ENCODE results near the gene MIF.

Gene MIF

DNA sequence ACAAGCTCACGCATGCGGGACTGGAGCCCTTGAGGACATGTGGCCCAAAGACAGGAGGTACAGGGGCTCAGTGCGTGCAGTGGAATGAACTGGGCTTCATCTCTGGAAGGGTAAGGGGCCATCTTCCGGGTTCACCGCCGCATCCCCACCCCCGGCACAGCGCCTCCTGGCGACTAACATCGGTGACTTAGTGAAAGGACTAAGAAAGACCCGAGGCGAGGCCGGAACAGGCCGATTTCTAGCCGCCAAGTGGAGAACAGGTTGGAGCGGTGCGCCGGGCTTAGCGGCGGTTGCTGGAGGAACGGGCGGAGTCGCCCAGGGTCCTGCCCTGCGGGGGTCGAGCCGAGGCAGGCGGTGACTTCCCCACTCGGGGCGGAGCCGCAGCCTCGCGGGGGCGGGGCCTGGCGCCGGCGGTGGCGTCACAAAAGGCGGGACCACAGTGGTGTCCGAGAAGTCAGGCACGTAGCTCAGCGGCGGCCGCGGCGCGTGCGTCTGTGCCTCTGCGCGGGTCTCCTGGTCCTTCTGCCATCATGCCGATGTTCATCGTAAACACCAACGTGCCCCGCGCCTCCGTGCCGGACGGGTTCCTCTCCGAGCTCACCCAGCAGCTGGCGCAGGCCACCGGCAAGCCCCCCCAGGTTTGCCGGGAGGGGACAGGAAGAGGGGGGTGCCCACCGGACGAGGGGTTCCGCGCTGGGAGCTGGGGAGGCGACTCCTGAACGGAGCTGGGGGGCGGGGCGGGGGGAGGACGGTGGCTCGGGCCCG lies at the start of gene MIF:
Gene MIF, plus strand, starts transcription at position 439 of the 765 bp plus-strand sequence. Its CDS starts 92 bp downstream, at position 531.
- no peaks in the 10 kb centered on the region for H3K27me3 ChIP-seq (ENCODE audit: low read depth, low read length)
- peaks cover 5 to 11% of the 10 kb centered on the region in 2 donors for H3K4me1 ChIP-seq (ENCODE audit: control insufficient read depth in 1 of 2, insufficient read depth in 2 of 2, low read length in 2 of 2)
- peak within 1 kb of the TSS; percentile 93 for H3K27ac ChIP-seq (ENCODE audit: low read length)
- peak within 1 kb of the TSS; percentile 67 to 78 for H3K4me3 ChIP-seq (ENCODE audit: low read depth in 1 of 2, low read length in 2 of 2)
- H3K9me3 ChIP-seq (ENCODE audit: control insufficient read depth in 1 of 2, low read length in 2 of 2), result no peaks in the 10 kb centered on the region
- peaks cover 5 to 13% of the 10 kb centered on the region in 2 donors for H3K36me3 ChIP-seq (ENCODE audit: control insufficient read depth in 1 of 2, insufficient read depth in 2 of 2, low read length in 2 of 2)

DNA sequence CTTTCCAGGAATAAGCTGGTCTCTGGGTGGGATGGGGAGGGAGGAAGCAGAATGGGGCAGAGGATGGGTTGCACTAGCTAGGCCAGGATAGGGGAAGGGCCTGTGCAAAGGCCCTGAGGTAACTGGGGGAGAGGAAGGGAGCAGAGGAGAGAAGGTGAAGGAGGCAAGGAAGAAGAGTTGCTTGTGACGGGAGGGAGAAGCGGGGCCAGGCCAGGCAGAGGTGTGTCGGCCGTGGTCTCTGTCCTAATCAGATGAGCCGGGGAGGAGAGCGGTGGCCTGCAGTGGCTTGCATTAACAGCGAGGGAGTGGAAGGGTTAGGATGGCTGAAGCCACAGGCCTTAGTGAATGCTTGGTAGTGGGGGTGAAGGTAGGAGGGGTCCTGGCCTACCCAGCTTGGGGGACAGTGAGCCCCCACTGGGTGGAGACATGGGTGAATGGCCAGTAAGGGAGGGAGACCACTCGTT lies 49.4 kb upstream of the MIF start:
- no peak overlapping the region for H3K27ac ChIP-seq (ENCODE audit: low read length)
- peaks cover 0 to 11% of the 10 kb centered on the region in 2 donors for H3K4me1 ChIP-seq (ENCODE audit: control insufficient read depth in 1 of 2, insufficient read depth in 2 of 2, low read length in 2 of 2)
- H3K36me3 ChIP-seq (ENCODE audit: control insufficient read depth in 1 of 2, insufficient read depth in 2 of 2, low read length in 2 of 2), result no peaks in the 10 kb centered on the region
- H3K4me3 ChIP-seq (ENCODE audit: low read depth in 1 of 2, low read length in 2 of 2), result no peak overlapping the region
- H3K9me3 ChIP-seq (ENCODE audit: control insufficient read depth in 1 of 2, low read length in 2 of 2), result no peaks in the 10 kb centered on the region
- H3K27me3 ChIP-seq (ENCODE audit: low read depth, low read length), result no peaks in the 10 kb centered on the region

DNA sequence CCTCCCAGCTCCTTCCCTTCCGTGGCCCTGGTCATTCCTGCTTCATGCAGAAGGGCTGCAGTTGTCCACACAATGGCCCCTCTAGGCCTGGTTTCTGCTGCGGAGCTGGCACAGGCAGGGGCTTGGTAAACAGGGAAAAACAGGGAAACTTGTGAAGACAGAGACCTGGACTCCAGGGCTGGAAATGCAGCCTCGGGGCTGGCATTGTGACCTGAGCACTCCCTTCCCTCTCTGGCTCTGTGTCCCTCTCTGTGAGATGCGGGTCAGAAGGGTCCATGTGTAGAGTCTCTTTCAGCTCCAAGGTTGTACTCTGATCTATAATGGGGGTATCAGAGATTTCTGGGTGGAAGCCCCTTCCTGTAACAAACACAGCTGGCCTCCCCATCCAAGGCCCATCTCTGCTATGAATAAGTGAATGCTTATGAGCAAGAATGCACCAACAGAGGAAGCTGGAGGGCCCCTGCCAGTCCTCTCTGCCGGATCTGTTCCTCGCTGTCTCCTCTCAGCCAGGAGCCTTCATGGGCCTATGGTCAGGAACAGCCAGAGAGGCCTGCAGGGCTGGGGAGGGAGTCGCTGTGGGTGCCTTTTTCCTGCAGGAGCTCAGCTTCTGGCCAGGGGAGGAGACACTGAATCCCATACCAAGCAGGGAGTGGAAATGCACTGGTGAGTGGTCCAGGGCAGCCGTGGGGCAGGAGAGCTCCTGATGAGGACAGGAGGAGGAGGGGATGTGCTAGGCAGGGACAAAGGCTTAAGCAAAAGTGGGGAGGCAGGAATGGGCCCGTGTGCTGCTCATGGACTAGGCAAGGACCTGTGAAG lies 48.7 kb upstream of the MIF start:
- Histone ChIP-seq H3K27ac (ENCODE audit: low read length) (no peak overlapping the region), H3K27me3 (ENCODE audit: low read depth, low read length) (no peaks in the 10 kb centered on the region), H3K4me1 (ENCODE audit: control insufficient read depth in 1 of 2, insufficient read depth in 2 of 2, low read length in 2 of 2) (peaks cover 0 to 10% of the 10 kb centered on the region in 2 donors), H3K36me3 (ENCODE audit: control insufficient read depth in 1 of 2, insufficient read depth in 2 of 2, low read length in 2 of 2) (no peaks in the 10 kb centered on the region), H3K4me3 (ENCODE audit: low read depth in 1 of 2, low read length in 2 of 2) (no peak overlapping the region), H3K9me3 (ENCODE audit: control insufficient read depth in 1 of 2, low read length in 2 of 2) (no peaks in the 10 kb centered on the region)

- Histone ChIP-seq H3K36me3 (ENCODE audit: control insufficient read depth in 1 of 2, insufficient read depth in 2 of 2, low read length in 2 of 2) (no peaks in the 10 kb centered on the region), H3K9me3 (ENCODE audit: control insufficient read depth in 1 of 2, low read length in 2 of 2) (no peaks in the 10 kb centered on the region), H3K4me1 (ENCODE audit: control insufficient read depth in 1 of 2, insufficient read depth in 2 of 2, low read length in 2 of 2) (peaks cover 0 to 10% of the 10 kb centered on the region in 2 donors), H3K4me3 (ENCODE audit: low read depth in 1 of 2, low read length in 2 of 2) (no peak overlapping the region), H3K27me3 (ENCODE audit: low read depth, low read length) (no peaks in the 10 kb centered on the region), H3K27ac (ENCODE audit: low read length) (no peak overlapping the region)
These were observed 48.1 kb upstream of the MIF start for GRCh38 chr22:23846081-23846469.

DNA sequence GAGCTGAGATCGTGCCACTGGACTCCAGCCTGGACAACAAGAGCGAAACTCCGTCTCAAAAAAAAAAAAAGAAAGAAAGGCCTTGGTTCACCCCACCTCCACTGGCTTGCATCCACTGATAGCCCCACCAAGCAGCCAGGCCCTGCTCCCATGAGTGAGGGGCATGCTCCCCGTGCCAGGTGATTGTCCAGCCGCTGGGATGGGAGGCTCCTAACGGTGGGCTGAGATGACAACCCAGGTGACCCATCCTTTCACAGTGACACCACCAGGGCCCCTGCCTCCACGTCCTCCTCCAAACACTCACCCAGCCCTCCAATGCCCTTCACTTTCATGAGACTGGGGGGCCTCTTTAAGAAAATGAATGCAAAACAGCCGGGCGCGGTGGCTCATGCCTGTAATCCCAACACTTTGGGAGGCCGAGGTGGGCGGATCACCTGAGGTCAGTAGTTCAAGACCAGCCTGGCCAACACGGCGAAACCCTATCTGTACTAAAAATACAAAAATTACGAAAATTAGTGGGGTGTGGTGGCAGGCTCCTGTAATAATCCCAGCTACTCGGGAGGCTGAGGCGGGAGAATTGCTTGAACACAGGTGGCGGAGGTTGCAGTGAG lies 46.8 kb upstream of the MIF start:
- no peaks in the 10 kb centered on the region for H3K36me3 ChIP-seq (ENCODE audit: control insufficient read depth in 1 of 2, insufficient read depth in 2 of 2, low read length in 2 of 2)
- H3K27me3 ChIP-seq (ENCODE audit: low read depth, low read length), result no peaks in the 10 kb centered on the region
- no peak overlapping the region for H3K4me3 ChIP-seq (ENCODE audit: low read depth in 1 of 2, low read length in 2 of 2)
- H3K27ac ChIP-seq (ENCODE audit: low read length), result no peak overlapping the region
- peaks cover 0 to 10% of the 10 kb centered on the region in 2 donors for H3K4me1 ChIP-seq (ENCODE audit: control insufficient read depth in 1 of 2, insufficient read depth in 2 of 2, low read length in 2 of 2)
- no peaks in the 10 kb centered on the region for H3K9me3 ChIP-seq (ENCODE audit: control insufficient read depth in 1 of 2, low read length in 2 of 2)

GRCh38 chr22:23847991-23848864 lies 46.0 kb upstream of the MIF start:
- no peak overlapping the region for H3K27ac ChIP-seq (ENCODE audit: low read length)
- peaks cover 0 to 10% of the 10 kb centered on the region in 2 donors for H3K4me1 ChIP-seq (ENCODE audit: control insufficient read depth in 1 of 2, insufficient read depth in 2 of 2, low read length in 2 of 2)
- no peaks in the 10 kb centered on the region for H3K36me3 ChIP-seq (ENCODE audit: control insufficient read depth in 1 of 2, insufficient read depth in 2 of 2, low read length in 2 of 2)
- no peaks in the 10 kb centered on the region for H3K27me3 ChIP-seq (ENCODE audit: low read depth, low read length)
- H3K4me3 ChIP-seq (ENCODE audit: low read depth in 1 of 2, low read length in 2 of 2), result no peak overlapping the region
- H3K9me3 ChIP-seq (ENCODE audit: control insufficient read depth in 1 of 2, low read length in 2 of 2), result no peaks in the 10 kb centered on the region

DNA sequence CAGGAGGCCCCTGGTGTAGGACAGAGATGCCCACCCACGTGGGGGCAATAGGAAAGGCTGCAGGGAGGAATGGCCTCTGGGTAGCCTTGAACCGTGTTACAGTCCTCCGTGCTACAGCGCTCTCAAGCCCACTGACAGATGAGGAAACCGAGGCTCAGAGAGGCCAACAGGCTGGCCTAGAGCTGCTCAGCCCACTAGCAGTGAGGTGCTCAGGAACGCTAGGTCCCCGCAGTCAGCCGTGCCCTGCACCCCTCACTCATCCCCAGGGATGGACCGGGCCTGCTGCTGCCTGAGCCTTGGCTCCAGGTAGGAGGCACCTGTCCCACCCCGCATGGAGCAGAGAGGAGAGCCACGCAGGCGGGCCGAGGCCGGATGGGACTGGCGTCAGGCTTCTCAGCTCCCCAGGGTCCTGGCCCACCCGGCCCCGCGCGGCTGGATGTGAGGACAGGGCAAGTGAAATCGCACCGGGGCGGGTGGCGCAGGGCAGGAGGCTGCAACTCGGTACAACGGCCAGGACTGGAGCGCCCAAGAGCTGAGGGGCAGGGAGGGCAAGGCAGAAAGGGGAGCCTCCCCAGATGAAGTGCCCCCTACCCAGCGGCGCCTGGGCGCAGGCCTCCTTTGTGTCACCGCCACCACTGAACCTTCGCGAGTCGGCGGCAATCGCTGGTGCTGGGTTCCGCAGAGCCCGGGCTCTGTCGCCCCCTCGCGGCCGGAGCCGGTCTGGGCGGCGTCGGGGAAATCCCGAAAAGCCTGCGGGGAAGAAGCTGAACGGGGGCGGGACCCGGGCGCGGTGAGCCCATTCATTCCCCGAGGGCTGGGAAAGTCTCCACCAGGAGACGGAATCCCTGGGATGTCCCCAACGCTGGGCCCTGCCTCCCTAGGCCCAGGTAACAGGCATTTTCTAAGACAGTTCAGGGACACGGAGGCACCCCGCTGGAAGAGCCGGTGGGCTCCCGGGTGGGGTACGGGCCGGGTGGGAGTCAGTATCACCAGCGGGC lies 44.9 kb upstream of the MIF start:
- Histone ChIP-seq H3K9me3 (ENCODE audit: control insufficient read depth in 1 of 2, low read length in 2 of 2) (no peaks in the 10 kb centered on the region), H3K27me3 (ENCODE audit: low read depth, low read length) (no peaks in the 10 kb centered on the region), H3K4me3 (ENCODE audit: low read depth in 1 of 2, low read length in 2 of 2) (no peak overlapping the region), H3K36me3 (ENCODE audit: control insufficient read depth in 1 of 2, insufficient read depth in 2 of 2, low read length in 2 of 2) (no peaks in the 10 kb centered on the region), H3K4me1 (ENCODE audit: control insufficient read depth in 1 of 2, insufficient read depth in 2 of 2, low read length in 2 of 2) (peaks cover 0 to 10% of the 10 kb centered on the region in 2 donors), H3K27ac (ENCODE audit: low read length) (no peak overlapping the region)

DNA sequence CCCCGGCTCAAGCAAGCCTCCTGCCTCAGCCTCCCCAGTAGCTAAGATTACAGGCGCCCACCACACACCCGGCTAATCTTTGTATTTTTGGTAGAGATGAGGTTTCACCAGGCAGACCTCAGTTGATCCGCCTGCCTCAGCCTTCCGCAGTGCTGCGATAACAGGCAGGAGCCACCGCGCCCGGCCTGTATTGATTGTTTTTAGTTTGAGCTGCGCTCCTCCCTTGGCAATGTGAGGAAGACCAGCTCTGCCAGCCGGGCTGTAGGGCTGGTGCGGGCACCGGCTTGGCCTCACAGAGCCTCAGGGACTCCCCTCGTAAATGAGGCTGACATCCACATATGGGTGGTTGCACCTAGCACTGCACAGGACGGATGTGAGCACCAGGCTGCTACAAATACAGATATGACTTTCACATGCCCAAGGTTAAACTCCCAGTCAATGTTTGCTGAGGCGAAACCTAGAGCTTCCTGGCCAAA lies 44.0 kb upstream of the MIF start:
- Histone ChIP-seq H3K9me3 (ENCODE audit: control insufficient read depth in 1 of 2, low read length in 2 of 2) (no peaks in the 10 kb centered on the region), H3K36me3 (ENCODE audit: control insufficient read depth in 1 of 2, insufficient read depth in 2 of 2, low read length in 2 of 2) (no peaks in the 10 kb centered on the region), H3K27me3 (ENCODE audit: low read depth, low read length) (no peaks in the 10 kb centered on the region), H3K4me3 (ENCODE audit: low read depth in 1 of 2, low read length in 2 of 2) (no peak overlapping the region), H3K4me1 (ENCODE audit: control insufficient read depth in 1 of 2, insufficient read depth in 2 of 2, low read length in 2 of 2) (peaks cover 0 to 2% of the 10 kb centered on the region in 2 donors), H3K27ac (ENCODE audit: low read length) (no peak overlapping the region)

GRCh38 chr22:23856721-23857605 lies 37.2 kb upstream of the MIF start:
- Histone ChIP-seq H3K4me3 (ENCODE audit: low read depth in 1 of 2, low read length in 2 of 2) (peak overlapping the region; percentile 77 to 78), H3K27me3 (ENCODE audit: low read depth, low read length) (no peaks in the 10 kb centered on the region), H3K27ac (ENCODE audit: low read length) (peak overlapping the region; percentile 76), H3K4me1 (ENCODE audit: control insufficient read depth in 1 of 2, insufficient read depth in 2 of 2, low read length in 2 of 2) (peaks cover 0 to 13% of the 10 kb centered on the region in 2 donors), H3K36me3 (ENCODE audit: control insufficient read depth in 1 of 2, insufficient read depth in 2 of 2, low read length in 2 of 2) (no peaks in the 10 kb centered on the region), H3K9me3 (ENCODE audit: control insufficient read depth in 1 of 2, low read length in 2 of 2) (no peaks in the 10 kb centered on the region)

Data from muscle layer of duodenum (tissue), 2 donors.